Ascending aorta (tissue), 2 donors: Measurements from ENCODE around the gene MSI2. TPM values are rescaled to one million over a fixed set of nuclear protein-coding genes. Genes with fewer than 3 reads are reported as not detected.

Source experiments
- DNase-seq, 2 donors: peaks; one replicate each; pipeline ENCODE4 v3.0.0-alpha.2; 2019; ENCODE audit warnings: low spot score in 2 of 2
- H3K27ac ChIP-seq, 2 donors: fragments of 200-600 bp; sonication (generic); one replicate each; pipeline ENCODE4 v1.5.1; 2016 to 2017; ENCODE audit warnings: mild to moderate bottlenecking in 1 of 2
- H3K27me3 ChIP-seq: fragments of 200-600 bp; sonication (generic); one replicate; pipeline ENCODE4 v1.5.1; 2017
- H3K36me3 ChIP-seq, 2 donors: fragments of 200-600 bp; sonication (generic); one replicate each; pipeline ENCODE4 v1.5.1; 2016
- H3K4me1 ChIP-seq, 2 donors: fragments of 200-600 bp; sonication (generic); one replicate each; pipeline ENCODE4 v1.5.1; 2016 to 2017; ENCODE audit warnings: mild to moderate bottlenecking in 1 of 2
- H3K4me3 ChIP-seq, 2 donors: fragments of 200-600 bp; sonication (generic); one replicate each; pipeline ENCODE4 v1.5.1; 2016 to 2017; ENCODE audit warnings: mild to moderate bottlenecking in 1 of 2
- H3K9me3 ChIP-seq, 2 donors: fragments of 200-600 bp; sonication (generic); one replicate each; pipeline ENCODE4 v1.5.1; 2016
- intact Hi-C: fragments of 100-400 bp; cut with DNase I; formaldehyde crosslinking; loops from one replicate; pipeline ENCODE4 v1.15.1; 2023
- total RNA-seq: library from RNA; depleted of rRNA; stranded (reverse); fragments of >200 nt; gene quantifications from one replicate; pipeline ENCODE4 v1.1.0, GENCODE V29; 2016
- TF ChIP-seq, protein P1 (sequence below), 3 experiments: fragments of 200-600 bp in 2 of 3; fragments of 450-650 bp in 1 of 3; sonication (generic) in 2 of 3; IDR thresholded peaks; one replicate each; pipeline ENCODE4 v1.5.1; 2016 to 2019; ENCODE audit warnings: antibody characterized with exemption in 3 of 3, mild to moderate bottlenecking in 1 of 3, moderate library complexity in 1 of 3

MSI2 gene
- total RNA-seq, 1 donor from 2014 or later, result 11.7 TPM

DNA sequence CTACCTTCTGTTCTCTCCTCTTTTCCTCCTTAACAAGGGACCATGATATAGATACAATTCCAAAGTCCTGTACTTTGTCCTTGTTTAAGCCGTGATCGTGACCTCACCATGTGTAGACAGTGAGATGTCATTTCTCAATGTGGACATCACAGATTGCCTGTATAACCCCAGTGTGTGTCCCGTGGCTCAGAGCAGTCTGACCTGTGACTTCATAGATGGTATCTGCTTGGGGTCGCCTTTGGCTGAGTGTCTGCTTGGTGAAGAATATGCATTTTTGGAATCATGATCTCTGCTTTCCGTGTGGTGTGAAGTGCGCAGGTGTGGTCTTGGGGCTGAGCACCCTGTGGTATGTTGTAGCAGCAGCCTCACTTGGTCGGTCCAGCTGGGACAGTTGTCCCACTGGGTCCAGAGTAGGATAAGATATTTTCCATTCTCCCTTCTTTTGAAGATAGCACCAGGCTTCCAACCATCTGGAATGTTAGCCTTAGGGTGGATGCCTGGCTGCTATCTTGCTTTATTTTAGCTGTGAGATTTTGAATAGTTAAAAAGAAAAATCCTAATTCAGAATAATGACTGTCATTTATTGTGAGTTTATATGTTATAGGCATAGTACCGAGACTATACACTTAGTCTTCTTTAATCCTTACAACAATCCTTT lies 13.4 kb downstream of the MSI2 start:
- DNase-seq, result no peak
- Histone ChIP-seq H3K36me3 (peaks cover 10 to 22% of the 10 kb centered on the region in 2 donors), H3K27ac (no peak overlapping the region), H3K4me3 (no peak overlapping the region), H3K27me3 (no peaks in the 10 kb centered on the region), H3K9me3 (no peaks in the 10 kb centered on the region), H3K4me1 (no peaks in the 10 kb centered on the region)
- intact Hi-C loops, result no loop called here
- TF ChIP-seq, protein P1, sequence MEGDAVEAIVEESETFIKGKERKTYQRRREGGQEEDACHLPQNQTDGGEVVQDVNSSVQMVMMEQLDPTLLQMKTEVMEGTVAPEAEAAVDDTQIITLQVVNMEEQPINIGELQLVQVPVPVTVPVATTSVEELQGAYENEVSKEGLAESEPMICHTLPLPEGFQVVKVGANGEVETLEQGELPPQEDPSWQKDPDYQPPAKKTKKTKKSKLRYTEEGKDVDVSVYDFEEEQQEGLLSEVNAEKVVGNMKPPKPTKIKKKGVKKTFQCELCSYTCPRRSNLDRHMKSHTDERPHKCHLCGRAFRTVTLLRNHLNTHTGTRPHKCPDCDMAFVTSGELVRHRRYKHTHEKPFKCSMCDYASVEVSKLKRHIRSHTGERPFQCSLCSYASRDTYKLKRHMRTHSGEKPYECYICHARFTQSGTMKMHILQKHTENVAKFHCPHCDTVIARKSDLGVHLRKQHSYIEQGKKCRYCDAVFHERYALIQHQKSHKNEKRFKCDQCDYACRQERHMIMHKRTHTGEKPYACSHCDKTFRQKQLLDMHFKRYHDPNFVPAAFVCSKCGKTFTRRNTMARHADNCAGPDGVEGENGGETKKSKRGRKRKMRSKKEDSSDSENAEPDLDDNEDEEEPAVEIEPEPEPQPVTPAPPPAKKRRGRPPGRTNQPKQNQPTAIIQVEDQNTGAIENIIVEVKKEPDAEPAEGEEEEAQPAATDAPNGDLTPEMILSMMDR (IDR thresholded peaks at IDR 0.05), result no peak

DNA sequence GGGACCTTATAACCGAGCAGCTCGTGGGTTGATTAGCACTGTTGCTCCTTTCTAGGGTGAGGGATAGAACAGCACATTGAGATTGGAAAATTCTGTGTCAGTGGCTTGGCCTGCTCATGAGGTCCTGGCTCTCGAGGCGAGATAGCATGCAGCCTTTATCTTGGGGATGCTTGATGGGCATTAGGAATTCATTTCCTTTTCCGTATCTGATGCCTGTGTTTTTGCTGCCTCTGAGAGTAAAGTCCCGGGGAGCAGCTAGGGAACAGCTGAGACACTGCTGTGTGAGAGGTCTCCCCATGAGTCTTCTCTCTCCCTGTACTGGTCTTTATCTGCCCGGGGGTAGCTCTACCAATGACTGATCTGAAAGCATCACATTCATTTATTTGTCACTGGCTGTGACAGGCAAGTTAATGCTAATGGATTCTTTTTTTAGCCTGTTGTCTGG lies 14.5 kb downstream of the MSI2 start:
- no peak overlapping the region for H3K27ac ChIP-seq
- H3K4me1 ChIP-seq, result no peaks in the 10 kb centered on the region
- no peak overlapping the region for H3K4me3 ChIP-seq
- no peaks in the 10 kb centered on the region for H3K27me3 ChIP-seq
- no peak for DNase-seq
- peaks cover 10 to 22% of the 10 kb centered on the region in 2 donors for H3K36me3 ChIP-seq
- TF ChIP-seq, protein P1 (IDR thresholded peaks at IDR 0.05), result no peak
- no peaks in the 10 kb centered on the region for H3K9me3 ChIP-seq
- intact Hi-C loops, result no loop called here

DNA sequence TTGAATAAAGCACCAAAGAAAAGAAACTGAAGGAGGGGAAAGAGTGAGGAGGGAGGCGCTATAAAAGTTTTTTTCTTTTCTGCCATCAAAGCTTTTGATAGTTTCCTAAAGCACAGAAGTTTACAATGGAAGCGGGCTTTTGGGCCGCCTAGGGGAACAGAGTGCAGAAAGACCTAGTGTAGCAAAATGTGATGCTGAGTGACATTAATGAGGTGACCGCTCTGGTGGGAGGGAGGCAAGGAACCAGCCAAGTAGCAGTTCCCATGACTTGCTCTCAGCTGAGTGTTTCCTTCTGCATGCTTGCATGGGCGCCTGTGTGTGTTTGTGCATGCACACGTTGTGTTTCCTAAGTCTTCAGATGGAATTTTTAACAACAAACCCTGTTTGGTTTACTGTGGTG lies 15.5 kb downstream of the MSI2 start:
- H3K9me3 ChIP-seq, result no peaks in the 10 kb centered on the region
- no peaks in the 10 kb centered on the region for H3K27me3 ChIP-seq
- DNase-seq, result no peak
- H3K27ac ChIP-seq, result no peak overlapping the region
- H3K4me1 ChIP-seq, result no peaks in the 10 kb centered on the region
- TF ChIP-seq, protein P1 (IDR thresholded peaks at IDR 0.05), result no peak
- intact Hi-C loops, result no loop called here
- peaks cover 7 to 20% of the 10 kb centered on the region in 2 donors for H3K36me3 ChIP-seq
- no peak overlapping the region for H3K4me3 ChIP-seq

DNA sequence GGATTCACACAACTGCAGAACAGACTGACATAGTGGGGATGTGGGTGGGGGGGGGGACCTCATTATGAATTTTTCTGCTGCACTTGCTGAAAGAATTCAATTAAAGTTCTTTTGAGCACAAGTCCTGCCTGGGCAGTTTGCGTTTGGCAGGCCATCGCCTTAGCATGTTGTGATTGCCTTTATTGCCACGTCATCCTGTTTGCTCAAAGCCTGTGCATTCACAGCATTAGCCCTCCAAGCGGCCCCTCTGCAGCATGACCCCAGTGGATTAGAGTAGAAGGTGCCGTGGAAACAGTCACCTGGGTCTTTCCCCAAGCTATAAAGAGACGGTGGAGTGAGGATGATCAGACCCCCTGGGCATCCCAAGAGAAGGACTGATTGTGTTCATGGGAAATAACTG lies 17.2 kb downstream of the MSI2 start:
- no peak overlapping the region for H3K27ac ChIP-seq
- no peak overlapping the region for H3K4me3 ChIP-seq
- H3K36me3 ChIP-seq, result peaks cover 5 to 7% of the 10 kb centered on the region in 2 donors
- intact Hi-C loops, result no loop called here
- no peaks in the 10 kb centered on the region for H3K27me3 ChIP-seq
- DNase-seq, result no peak
- TF ChIP-seq, protein P1 (IDR thresholded peaks at IDR 0.05), result no peak
- H3K4me1 ChIP-seq, result no peaks in the 10 kb centered on the region
- no peaks in the 10 kb centered on the region for H3K9me3 ChIP-seq

DNA sequence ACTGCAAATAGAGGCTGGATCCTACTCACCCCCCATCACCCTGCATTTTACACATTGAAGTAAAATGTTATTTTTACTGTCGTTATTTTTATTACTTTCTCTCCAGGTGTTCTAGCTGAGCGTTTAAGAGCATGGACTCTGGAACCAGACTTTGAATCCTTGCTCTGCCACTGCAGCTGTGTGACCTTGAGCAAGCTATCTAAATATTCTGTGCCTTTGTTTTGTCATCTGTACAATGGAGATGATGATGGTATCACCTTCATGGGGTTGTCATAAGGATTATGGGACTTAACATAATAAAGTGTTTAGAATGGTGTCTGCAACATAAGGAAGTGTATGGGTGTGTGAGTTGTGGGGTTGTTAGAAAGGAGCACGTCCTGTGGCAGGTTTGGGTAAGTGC lies 17.8 kb downstream of the MSI2 start:
- no peak for DNase-seq
- no peaks in the 10 kb centered on the region for H3K27me3 ChIP-seq
- intact Hi-C loops, result no loop called here
- no peak overlapping the region for H3K4me3 ChIP-seq
- H3K4me1 ChIP-seq, result no peaks in the 10 kb centered on the region
- no peak overlapping the region for H3K27ac ChIP-seq
- TF ChIP-seq, protein P1 (IDR thresholded peaks at IDR 0.05), result no peak
- H3K9me3 ChIP-seq, result no peaks in the 10 kb centered on the region
- peaks cover 5 to 7% of the 10 kb centered on the region in 2 donors for H3K36me3 ChIP-seq
